ENCODE data around the gene LIG3. TPM values are rescaled to one million over a fixed set of nuclear protein-coding genes. Genes with fewer than 3 reads are reported as not detected.
A peak's percentile ranks its signal among the peaks of the same experiment; 100 is the strongest.
"Not testable (repeated sequence)": the region's sequence is repeated elsewhere in the genome, so short reads cannot be mapped to it uniquely, and the experiment has no call there.

Gene LIG3
- 69.1 TPM for polyA plus RNA-seq (2013, experiment 1 of 4)
- 66.4 TPM for polyA plus RNA-seq (2013, experiment 2 of 4)
- 49.2 TPM for polyA plus RNA-seq (2013, experiment 3 of 4)
- polyA plus RNA-seq (2013, experiment 4 of 4), result 52.7 TPM

DNA sequence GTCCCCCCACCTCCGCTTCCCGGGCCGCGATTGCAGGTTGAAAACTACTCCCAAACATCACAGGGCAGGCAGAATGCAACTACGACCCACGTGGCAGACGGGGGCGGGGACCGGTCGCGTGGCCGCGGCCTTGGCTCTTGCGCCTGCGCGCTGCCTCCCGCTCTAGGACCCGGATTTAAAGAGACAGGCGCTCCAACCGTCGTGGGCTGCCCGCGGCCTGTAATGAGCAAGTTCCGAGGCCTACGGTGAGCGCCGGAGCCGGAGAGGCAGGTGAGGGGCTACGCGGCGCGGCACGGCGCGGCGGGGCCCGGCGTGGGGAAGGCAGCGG, at the start of gene LIG3:
Gene LIG3, plus strand, starts transcription at position 160 of the 328 bp plus-strand sequence. CDS start 2,494 bp downstream, outside the sequence.
- WGBS, 2 experiments, result 0% methylated on average over 39 of the region's 39 CpGs
- H3K27ac ChIP-seq (ENCODE audit: insufficient read depth, low read depth, low read length, poor library complexity, severe bottlenecking), result peak within 1 kb of the TSS; percentile 89
- H3K4me1 ChIP-seq (ENCODE audit: control insufficient read depth, insufficient read depth, low read length), result no peaks in the 10 kb centered on the region
- no peaks in the 10 kb centered on the region for H3K27me3 ChIP-seq (ENCODE audit: control insufficient read depth, insufficient read depth, low read length, poor library complexity, severe bottlenecking)
- H3K36me3 ChIP-seq (ENCODE audit: control insufficient read depth, insufficient read depth, low read length), result peaks cover 12% of the 10 kb centered on the region
- no peaks in the 10 kb centered on the region for H3K9me3 ChIP-seq (ENCODE audit: control insufficient read depth, low read length)
- H3K4me3 ChIP-seq (ENCODE audit: insufficient read depth, low read depth, low read length), result peak within 1 kb of the TSS; percentile 78

DNA sequence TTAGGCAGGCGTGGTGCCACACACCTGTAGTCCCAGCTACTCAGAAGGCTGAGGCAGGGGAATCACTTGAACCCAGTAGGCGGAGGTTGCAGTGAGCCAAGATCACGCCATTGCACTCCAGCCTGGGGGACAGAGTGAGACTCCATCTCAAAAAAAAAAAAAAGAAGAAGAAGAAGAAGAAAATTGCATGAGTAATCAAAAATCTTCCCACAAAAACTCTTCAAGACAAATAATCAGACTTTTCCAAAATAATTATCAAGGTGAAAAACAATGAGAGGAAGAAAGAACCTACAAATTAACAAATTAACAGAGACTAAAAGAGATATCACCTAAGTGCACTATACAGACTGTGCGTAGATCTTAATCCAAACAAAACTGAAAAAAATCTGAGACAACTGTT, 29.5 kb upstream of the LIG3 start:
- H3K27me3 ChIP-seq (ENCODE audit: control insufficient read depth, insufficient read depth, low read length, poor library complexity, severe bottlenecking); H3K9me3 ChIP-seq (ENCODE audit: control insufficient read depth, low read length); H3K36me3 ChIP-seq (ENCODE audit: control insufficient read depth, insufficient read depth, low read length); H3K4me1 ChIP-seq (ENCODE audit: control insufficient read depth, insufficient read depth, low read length); H3K27ac ChIP-seq (ENCODE audit: insufficient read depth, low read depth, low read length, poor library complexity, severe bottlenecking); H3K4me3 ChIP-seq (ENCODE audit: insufficient read depth, low read depth, low read length): not testable (repeated sequence)
- WGBS, 2 experiments, result 89 to 91% methylated on average over 4 of the region's 4 CpGs

DNA sequence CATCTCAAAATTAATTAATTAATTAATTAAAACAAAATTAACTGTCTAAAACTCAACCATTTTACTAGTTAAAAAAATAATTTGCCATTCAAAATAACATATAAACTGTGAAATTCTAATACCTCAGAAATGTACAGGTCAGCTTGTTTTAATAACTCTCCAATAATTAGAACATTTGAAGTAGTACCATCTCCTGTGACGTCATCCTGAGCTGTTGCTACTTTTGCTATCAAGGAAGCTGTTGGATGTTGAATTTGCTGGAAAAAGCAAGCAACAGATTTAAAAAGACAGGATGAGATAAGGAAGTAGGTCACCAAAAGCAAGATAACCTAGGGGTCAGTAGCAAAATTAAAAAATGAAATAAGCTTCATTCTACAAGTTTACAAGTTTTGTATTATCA, 21.9 kb upstream of the LIG3 start:
- H3K27me3 ChIP-seq (ENCODE audit: control insufficient read depth, insufficient read depth, low read length, poor library complexity, severe bottlenecking), result peaks cover 16% of the 10 kb centered on the region
- 90 to 100% methylated on average over 1 of the region's 1 CpG for WGBS, 2 experiments
- no peak overlapping the region for H3K27ac ChIP-seq (ENCODE audit: insufficient read depth, low read depth, low read length, poor library complexity, severe bottlenecking)

DNA sequence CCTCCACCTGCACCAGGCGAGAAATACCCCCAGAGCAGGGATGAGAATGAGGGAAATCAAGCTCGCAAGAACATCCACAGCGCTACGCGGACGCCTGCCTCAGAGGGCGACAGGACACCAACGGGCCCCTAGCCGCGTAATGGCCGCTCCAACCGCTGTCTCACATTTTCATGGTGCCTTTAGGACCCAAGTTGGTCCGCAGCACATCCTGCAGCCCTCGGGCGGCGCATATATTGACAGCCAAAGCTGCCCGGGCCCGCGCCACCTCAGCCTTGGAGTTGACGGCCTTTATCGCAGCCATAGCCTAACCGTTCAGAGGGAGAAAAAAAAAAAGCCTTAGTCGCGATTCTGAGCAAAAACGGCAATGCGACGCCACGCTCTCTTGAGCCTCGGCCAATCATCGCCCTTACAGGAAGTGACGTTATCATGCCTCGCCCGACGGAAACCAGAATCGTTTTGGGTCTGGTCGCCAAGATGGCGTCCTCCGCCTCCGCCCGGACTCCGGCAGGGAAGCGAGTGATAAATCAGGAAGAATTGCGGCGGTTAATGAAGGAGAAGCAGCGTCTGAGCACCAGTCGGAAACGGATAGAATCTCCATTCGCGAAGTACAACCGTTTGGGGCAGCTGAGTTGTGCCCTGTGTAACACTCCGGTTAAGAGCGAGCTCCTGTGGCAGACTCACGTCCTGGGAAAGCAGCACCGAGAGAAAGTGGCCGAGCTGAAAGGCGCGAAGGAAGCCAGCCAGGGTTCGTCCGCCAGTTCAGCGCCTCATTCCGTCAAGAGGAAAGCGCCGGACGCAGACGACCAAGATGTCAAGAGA, 19.0 kb upstream of the LIG3 start, which contains the start of the genes CCT6B and ZNF830:
Gene CCT6B, minus strand, starts transcription at position 368 of the 819 bp plus-strand sequence. Its CDS starts 67 bp downstream, at position 301.
Gene ZNF830, plus strand, starts transcription at position 448 of the 819 bp plus-strand sequence. Its CDS starts 27 bp downstream, at position 475.
- Histone ChIP-seq H3K4me3 (ENCODE audit: insufficient read depth, low read depth, low read length) (peak within 1 kb of the TSS; percentile 98), H3K9me3 (ENCODE audit: control insufficient read depth, low read length) (no peaks in the 10 kb centered on the region), H3K36me3 (ENCODE audit: control insufficient read depth, insufficient read depth, low read length) (no peaks in the 10 kb centered on the region), H3K27me3 (ENCODE audit: control insufficient read depth, insufficient read depth, low read length, poor library complexity, severe bottlenecking) (peaks cover 16% of the 10 kb centered on the region), H3K27ac (ENCODE audit: insufficient read depth, low read depth, low read length, poor library complexity, severe bottlenecking) (peak within 1 kb of the TSS; percentile 80), H3K4me1 (ENCODE audit: control insufficient read depth, insufficient read depth, low read length) (peaks cover 4% of the 10 kb centered on the region)
- WGBS, 2 experiments, result 0 to 1% methylated on average over 65 of the region's 65 CpGs

More for the DNA sequence above, 21.9 kb upstream of the LIG3 start:
- H3K9me3 ChIP-seq (ENCODE audit: control insufficient read depth, low read length), result no peaks in the 10 kb centered on the region
- H3K4me3 ChIP-seq (ENCODE audit: insufficient read depth, low read depth, low read length), result no peak overlapping the region
- H3K4me1 ChIP-seq (ENCODE audit: control insufficient read depth, insufficient read depth, low read length), result peaks cover 4% of the 10 kb centered on the region
- H3K36me3 ChIP-seq (ENCODE audit: control insufficient read depth, insufficient read depth, low read length), result no peaks in the 10 kb centered on the region

DNA sequence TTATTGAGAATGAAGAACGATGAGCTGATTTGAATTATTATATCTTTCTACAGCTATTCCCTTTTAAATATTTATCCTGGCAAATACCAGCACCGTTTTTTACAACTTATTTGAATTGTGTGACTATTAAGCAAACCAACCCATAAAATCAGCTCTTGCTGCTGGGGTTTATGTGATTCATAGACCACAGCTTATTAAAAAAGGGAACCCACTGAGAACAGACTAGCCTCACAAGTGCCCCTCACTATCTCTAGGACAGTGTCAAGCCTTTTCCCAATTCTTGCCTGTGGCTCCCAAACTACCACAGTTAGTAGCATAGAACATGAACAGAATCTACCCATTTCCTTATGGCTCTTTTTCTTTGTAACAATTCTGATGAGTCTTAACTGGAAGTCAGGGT, 6.1 kb upstream of the LIG3 start:
- H3K4me1 ChIP-seq (ENCODE audit: control insufficient read depth, insufficient read depth, low read length), result no peaks in the 10 kb centered on the region
- H3K4me3 ChIP-seq (ENCODE audit: insufficient read depth, low read depth, low read length), result no peak overlapping the region
- 64 to 88% methylated on average over 1 to 2 of the region's 2 CpGs for WGBS, 2 experiments
- H3K27me3 ChIP-seq (ENCODE audit: control insufficient read depth, insufficient read depth, low read length, poor library complexity, severe bottlenecking), result no peaks in the 10 kb centered on the region
- no peak overlapping the region for H3K27ac ChIP-seq (ENCODE audit: insufficient read depth, low read depth, low read length, poor library complexity, severe bottlenecking)
- H3K36me3 ChIP-seq (ENCODE audit: control insufficient read depth, insufficient read depth, low read length), result no peaks in the 10 kb centered on the region
- H3K9me3 ChIP-seq (ENCODE audit: control insufficient read depth, low read length), result no peaks in the 10 kb centered on the region

DNA sequence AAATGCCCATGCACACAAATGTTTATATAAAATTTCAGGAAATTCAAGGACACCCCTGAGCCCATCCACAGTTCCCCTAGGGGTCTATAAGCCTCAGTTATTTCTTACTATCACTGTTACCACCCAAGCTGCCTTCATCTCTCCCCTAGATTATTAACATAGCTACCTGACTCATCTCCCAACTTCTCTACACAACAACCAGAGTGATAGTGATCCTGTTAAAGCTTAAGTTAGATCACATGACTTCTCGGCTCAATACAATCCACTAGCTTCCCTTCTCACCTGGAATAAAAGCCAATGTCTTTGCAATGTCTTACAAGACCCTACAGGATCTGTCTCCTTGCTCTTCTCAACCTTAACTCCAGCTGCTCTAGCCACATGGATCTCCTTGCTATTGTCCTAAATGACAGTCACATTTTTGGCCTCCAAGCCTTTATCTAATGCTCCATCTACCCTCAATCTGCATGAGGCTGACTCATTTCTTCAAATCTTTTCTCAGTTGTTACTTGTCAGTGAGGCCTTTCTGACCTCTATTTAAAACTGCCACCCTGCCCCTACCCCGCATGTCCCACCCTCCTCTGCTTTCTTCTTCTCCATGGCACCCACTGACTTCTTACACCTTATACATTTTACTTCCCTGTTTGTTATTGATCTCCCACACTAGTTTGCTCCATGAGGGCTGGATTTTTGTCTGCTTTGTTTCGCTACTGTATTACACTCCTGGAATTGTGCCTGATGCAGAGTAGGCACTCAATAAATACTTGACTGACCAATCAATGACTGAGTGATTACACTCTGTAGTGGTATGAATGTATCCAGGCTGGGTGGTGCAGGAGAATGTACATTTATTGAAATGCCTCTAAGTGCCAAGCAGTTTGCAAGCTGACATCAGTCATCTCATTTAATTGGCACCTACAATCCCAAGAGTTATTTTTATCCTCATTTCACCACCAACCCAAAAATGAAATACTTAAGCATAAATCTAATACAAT, 5.2 kb upstream of the LIG3 start:
- Histone ChIP-seq H3K4me3 (ENCODE audit: insufficient read depth, low read depth, low read length) (no peak overlapping the region), H3K36me3 (ENCODE audit: control insufficient read depth, insufficient read depth, low read length) (no peaks in the 10 kb centered on the region), H3K9me3 (ENCODE audit: control insufficient read depth, low read length) (no peaks in the 10 kb centered on the region), H3K4me1 (ENCODE audit: control insufficient read depth, insufficient read depth, low read length) (no peaks in the 10 kb centered on the region), H3K27ac (ENCODE audit: insufficient read depth, low read depth, low read length, poor library complexity, severe bottlenecking) (no peak overlapping the region), H3K27me3 (ENCODE audit: control insufficient read depth, insufficient read depth, low read length, poor library complexity, severe bottlenecking) (no peaks in the 10 kb centered on the region)
- 86 to 87% methylated on average over 3 of the region's 3 CpGs for WGBS, 2 experiments

DNA sequence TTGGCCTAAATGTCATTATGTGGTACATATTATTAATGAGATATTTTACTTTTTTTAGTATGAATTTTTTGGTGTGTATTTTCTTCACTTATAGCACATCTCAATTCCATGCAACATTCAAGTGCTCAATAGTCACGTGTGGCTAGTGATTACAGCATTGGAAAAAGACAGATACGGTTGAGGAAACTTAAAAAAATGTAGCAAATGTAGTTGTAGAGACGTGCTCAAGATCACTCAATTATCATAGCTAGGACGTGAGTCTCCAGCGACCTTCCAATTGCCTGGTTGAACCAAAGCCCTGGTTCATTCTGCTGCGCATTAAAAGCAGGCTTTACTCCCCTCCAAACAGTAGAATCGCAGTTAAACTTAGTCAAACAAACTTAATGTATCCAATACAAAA, 1.2 kb upstream of the LIG3 start:
- 88 to 93% methylated on average over 7 of the region's 7 CpGs for WGBS, 2 experiments
- H3K4me3 ChIP-seq (ENCODE audit: insufficient read depth, low read depth, low read length), result no peak overlapping the region
- no peaks in the 10 kb centered on the region for H3K27me3 ChIP-seq (ENCODE audit: control insufficient read depth, insufficient read depth, low read length, poor library complexity, severe bottlenecking)
- H3K36me3 ChIP-seq (ENCODE audit: control insufficient read depth, insufficient read depth, low read length), result peaks cover 9% of the 10 kb centered on the region
- no peak overlapping the region for H3K27ac ChIP-seq (ENCODE audit: insufficient read depth, low read depth, low read length, poor library complexity, severe bottlenecking)
- no peaks in the 10 kb centered on the region for H3K4me1 ChIP-seq (ENCODE audit: control insufficient read depth, insufficient read depth, low read length)
- H3K9me3 ChIP-seq (ENCODE audit: control insufficient read depth, low read length), result no peaks in the 10 kb centered on the region

DNA sequence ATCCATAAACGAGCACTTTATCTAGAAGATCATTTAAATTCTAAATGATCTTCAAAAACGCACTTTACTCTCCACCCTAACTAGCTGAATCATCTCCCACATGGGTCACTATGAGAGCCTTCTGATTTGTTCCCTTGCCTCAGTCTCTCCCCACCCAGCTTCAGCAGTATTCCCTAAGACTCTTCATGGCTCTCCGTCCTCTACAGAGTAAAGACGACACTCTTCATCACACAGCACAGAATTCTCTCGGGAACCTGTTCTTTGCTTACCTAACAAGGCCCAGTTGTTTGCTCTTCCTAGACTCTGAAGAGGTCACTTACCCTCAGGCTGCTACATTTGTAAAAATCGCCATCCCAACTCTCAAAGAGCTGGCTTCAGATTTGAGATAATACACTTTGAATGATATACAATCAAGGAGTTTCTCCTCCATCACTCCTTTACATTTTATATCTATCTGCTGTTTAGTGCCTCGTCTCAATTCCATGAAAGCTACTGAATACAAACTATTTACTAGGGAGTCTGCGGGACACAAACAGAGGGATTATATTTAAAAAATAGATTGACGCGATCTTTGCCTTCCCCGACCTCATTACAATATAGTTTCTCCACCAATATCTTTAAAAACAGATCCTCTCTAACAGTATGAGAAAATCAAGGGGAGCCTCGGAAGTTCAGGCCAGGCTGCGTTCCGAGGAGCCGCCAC, 511 bp upstream of the LIG3 start:
- Histone ChIP-seq H3K4me3 (ENCODE audit: insufficient read depth, low read depth, low read length) (peak overlapping the region; percentile 78), H3K4me1 (ENCODE audit: control insufficient read depth, insufficient read depth, low read length) (no peaks in the 10 kb centered on the region), H3K9me3 (ENCODE audit: control insufficient read depth, low read length) (no peaks in the 10 kb centered on the region), H3K27me3 (ENCODE audit: control insufficient read depth, insufficient read depth, low read length, poor library complexity, severe bottlenecking) (no peaks in the 10 kb centered on the region), H3K36me3 (ENCODE audit: control insufficient read depth, insufficient read depth, low read length) (peaks cover 9% of the 10 kb centered on the region), H3K27ac (ENCODE audit: insufficient read depth, low read depth, low read length, poor library complexity, severe bottlenecking) (no peak overlapping the region)
- WGBS, 2 experiments, result 25 to 27% methylated on average over 15 of the region's 15 CpGs

DNA sequence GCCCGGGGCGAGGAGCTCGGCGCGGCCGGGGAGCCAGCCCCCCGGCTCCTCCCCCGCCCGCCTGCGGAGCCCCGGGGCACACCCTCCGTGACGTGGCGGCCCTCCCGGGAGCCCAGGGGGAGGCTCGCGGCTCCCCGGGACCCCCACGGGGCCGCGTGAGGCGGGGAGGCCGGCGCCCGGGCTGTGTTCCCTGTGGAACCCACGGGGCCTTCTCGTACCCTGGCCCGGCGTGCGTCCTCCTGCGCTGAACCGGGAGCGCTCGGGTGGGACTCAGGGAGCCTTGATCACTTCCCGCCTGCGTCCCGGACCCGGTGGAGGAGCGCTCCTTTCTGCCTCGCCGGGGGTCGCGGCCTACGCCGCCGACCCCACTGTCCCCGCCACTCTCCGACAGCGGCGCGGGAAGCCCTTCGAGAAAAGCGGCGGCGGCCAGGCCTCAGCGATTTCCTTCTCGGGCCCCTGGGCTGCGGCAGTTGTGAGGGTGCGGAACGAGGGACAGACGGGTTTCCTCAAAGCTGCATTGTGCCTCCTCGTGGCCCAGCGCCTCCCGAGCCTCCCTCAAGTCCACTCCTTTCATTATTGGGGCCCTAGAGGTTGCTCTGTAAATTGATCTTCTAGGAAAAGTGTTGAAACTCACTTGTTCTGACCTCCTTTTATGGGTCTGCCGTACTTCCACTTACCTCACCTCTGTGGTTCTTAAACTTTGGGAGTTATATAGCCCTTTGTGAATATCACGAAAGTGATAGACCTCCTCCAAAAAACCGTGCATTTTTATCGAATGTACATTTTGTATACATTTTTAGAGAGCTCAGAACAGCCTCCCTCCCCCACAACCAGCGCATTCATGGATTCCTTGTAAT, 597 bp downstream of the LIG3 start:
- H3K27me3 ChIP-seq (ENCODE audit: control insufficient read depth, insufficient read depth, low read length, poor library complexity, severe bottlenecking), result no peaks in the 10 kb centered on the region
- no peaks in the 10 kb centered on the region for H3K9me3 ChIP-seq (ENCODE audit: control insufficient read depth, low read length)
- peak overlapping the region; percentile 89 for H3K27ac ChIP-seq (ENCODE audit: insufficient read depth, low read depth, low read length, poor library complexity, severe bottlenecking)
- whole genome bisulfite sequencing, 2 experiments, result 0 to 1% methylated on average over 67 to 69 of the region's 69 CpGs
- no peaks in the 10 kb centered on the region for H3K4me1 ChIP-seq (ENCODE audit: control insufficient read depth, insufficient read depth, low read length)
- peaks cover 12% of the 10 kb centered on the region for H3K36me3 ChIP-seq (ENCODE audit: control insufficient read depth, insufficient read depth, low read length)
- H3K4me3 ChIP-seq (ENCODE audit: insufficient read depth, low read depth, low read length), result peak overlapping the region; percentile 78

Measured in ectodermal cell (in vitro differentiated cells).